Activated T-cell treated with anti-CD3 and anti-CD28 coated beads, Interleukin-2, amount 50 U/mL, for 4 hours (primary cell): ENCODE results near the gene WDR5. TPM values are rescaled to one million over a fixed set of nuclear protein-coding genes. Genes with fewer than 3 reads are reported as not detected.
"Not testable (repeated sequence)": the region's sequence is repeated elsewhere in the genome, so short reads cannot be mapped to it uniquely, and the experiment has no call there.

ENCODE experiments used
- ATAC-seq, 2 donors: fragments of 200-7000 bp; cut with Tn5 transposase; one replicate each; pipeline ENCODE4 v1.10.0; 2021
- DNase-seq: peaks from one replicate; pipeline ENCODE4 v3.0.0-alpha.2; 2020
- H3K27me3 Mint-ChIP-seq: one replicate; pipeline ENCODE4 v1.8.0; 2021; ENCODE audit warnings: low read depth, mixed read lengths
- H3K36me3 Mint-ChIP-seq: one replicate; pipeline ENCODE4 v1.8.0; 2022; ENCODE audit warnings: mixed read lengths; ENCODE audit not compliant: insufficient read depth
- H3K4me1 Mint-ChIP-seq: one replicate; pipeline ENCODE4 v1.8.0; 2021; ENCODE audit warnings: low read depth, mixed read lengths
- H3K4me3 Mint-ChIP-seq: one replicate; pipeline ENCODE4 v1.8.0; 2021; ENCODE audit warnings: mild to moderate bottlenecking, moderate library complexity, mixed read lengths
- H3K9me3 Mint-ChIP-seq: one replicate; pipeline ENCODE4 v1.8.0; 2021; ENCODE audit warnings: mixed read lengths
- total RNA-seq, 3 donors: library from RNA; stranded (reverse); gene quantifications; one replicate each; pipeline ENCODE4 v1.2.1, GENCODE V29; 2021

WDR5 gene
- total RNA-seq: 10 to 100 TPM; 67.7 to 84.6 (median 71.1) TPM

DNA sequence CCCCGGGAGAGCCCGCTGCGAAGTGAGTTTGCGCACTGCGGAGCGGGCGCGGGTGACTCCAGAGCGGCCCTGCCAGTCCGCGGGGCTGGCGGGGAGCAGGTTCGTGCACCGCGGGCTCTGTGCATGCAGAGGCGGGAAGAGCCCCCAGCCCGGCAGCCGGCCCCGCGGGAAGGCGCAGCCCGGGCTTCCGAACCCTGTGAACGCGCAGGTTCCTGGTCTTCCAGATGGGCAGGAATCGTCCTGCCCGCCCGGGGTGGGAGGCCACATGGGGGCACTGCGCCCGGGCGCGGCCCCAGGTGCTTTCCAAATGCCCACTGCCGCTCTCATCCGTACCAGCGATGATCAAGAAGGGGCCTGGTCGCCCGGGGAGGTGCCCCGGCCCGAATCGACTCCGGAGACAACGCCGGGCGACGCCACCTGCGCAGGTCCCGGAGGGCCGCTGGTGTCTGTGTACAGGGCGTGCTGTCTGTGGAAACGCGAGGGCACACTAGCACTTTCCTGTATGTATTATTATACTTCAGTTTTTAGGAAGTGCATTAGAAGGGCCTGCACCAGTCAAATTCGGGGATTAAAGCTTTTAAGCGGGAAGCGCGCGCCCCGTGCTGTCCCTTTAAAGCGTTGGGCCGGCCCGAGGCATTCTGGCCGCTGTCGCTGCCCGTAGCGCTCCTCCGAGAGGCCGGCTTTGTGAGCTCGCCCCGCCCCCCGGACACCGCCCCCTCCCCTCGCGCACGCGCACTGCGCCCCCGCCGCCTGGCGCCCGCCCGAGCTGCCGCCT is at the start of gene WDR5:
TSS of gene WDR5 (plus strand) at position 740 of the 775 bp plus-strand sequence. CDS start 3,796 bp downstream, outside the sequence.
- Mint-ChIP-seq H3K9me3 (no peaks in the 10 kb centered on the region), H3K27me3 (no peaks in the 10 kb centered on the region), H3K4me3 (peak within 1 kb of the TSS; percentile 95), H3K4me1 (peaks cover 38% of the 10 kb centered on the region), H3K36me3 (peaks cover 19% of the 10 kb centered on the region)
- DNase-seq: peak; percentile 89
- peak; percentile 73 to 78 for ATAC-seq

DNA sequence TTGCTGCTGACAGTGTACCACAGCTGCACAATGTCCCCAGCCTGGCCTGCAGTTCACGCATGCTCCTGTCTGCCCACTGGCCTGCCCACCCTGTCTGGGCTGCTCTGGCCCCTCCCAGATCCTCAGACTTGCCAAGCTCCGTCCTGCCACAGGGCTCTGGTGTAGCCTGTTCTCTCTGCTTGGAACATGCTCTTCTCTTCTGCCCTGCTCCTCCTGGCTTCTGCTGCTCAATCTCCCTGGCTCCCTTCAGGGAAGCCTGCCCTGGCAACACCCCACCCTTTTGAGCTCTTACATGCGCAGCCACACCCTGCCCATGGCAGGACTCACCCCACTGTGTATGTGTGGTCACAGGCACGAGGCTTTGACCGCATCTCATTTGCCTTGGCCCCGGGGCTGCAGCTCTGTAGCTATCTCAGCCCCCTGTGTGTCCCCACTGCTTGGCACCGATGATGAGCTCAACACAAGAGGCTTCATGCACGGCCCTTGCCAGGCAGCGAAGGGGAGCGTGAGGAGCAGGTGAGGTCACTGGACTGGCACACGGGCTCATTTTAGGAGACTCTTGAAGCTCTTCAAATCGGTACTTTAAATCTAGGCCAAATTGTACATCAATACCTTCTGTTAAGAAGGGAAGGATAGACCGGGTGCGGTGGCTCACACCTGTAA is 47.7 kb upstream of the WDR5 start:
- no peak for ATAC-seq
- Mint-ChIP-seq H3K9me3 (no peaks in the 10 kb centered on the region), H3K36me3 (no peaks in the 10 kb centered on the region), H3K4me1 (no peaks in the 10 kb centered on the region), H3K4me3 (no peak overlapping the region), H3K27me3 (peaks cover 4% of the 10 kb centered on the region)
- DNase-seq: no peak

DNA sequence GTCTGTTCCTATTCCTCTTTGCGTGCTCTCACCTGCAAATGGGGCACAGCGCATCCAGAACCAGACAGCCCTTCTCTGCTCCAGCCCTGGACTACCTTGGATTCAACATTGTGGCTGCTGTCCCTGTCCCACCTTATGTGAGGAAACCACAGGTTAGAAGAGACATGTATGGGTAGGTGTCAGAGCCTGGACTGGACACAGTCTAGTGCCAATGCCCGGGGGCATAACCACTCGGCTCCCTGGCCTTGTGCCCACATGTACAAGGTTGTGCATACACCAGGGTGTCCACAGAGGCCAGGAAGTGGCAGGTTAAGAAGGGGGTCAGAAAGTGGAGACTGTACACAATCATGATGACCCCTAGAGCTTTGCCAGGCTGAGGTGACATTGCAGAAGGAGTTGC is 45.9 kb upstream of the WDR5 start:
- Mint-ChIP-seq H3K4me3 (no peak overlapping the region), H3K4me1 (no peaks in the 10 kb centered on the region), H3K36me3 (no peaks in the 10 kb centered on the region), H3K9me3 (no peaks in the 10 kb centered on the region), H3K27me3 (peaks cover 7% of the 10 kb centered on the region)
- no peak for DNase-seq
- no peak for ATAC-seq

DNA sequence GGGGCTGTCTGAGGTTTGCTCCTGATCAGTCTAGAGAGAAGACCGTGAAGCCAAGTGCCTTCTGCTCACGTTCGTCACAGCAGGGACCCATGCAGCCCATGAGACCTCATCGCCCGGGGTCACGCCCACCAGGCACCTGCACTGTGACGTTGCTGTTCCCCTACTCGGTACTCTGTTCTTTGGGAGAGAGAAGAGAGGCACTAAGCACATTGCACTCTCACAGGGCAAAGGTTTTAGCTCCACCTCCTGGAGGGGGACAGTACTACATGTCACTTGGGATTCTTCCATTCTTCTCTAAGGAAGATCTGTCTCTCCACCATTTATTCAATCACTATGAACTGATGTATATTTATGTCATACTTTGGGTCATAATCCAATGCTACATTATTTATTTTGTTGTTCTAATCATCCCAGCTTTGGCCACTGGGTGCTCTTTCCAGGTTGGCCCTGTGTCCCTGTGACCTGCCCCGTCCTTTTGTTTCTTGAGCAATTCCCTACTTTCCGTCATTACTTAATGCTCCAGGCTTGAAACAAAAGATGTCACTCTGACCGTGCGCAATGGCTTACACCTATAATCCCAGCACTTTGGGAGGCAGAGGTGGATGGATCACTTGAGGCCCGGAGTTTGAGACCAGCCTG is 36.6 kb upstream of the WDR5 start:
- Mint-ChIP-seq H3K4me3 (no peak overlapping the region), H3K27me3 (peaks cover 16% of the 10 kb centered on the region), H3K9me3 (no peaks in the 10 kb centered on the region), H3K4me1 (peaks cover 4% of the 10 kb centered on the region), H3K36me3 (no peaks in the 10 kb centered on the region)
- DNase-seq: peak; percentile 52
- ATAC-seq: peak; percentile 66 to 71

DNA sequence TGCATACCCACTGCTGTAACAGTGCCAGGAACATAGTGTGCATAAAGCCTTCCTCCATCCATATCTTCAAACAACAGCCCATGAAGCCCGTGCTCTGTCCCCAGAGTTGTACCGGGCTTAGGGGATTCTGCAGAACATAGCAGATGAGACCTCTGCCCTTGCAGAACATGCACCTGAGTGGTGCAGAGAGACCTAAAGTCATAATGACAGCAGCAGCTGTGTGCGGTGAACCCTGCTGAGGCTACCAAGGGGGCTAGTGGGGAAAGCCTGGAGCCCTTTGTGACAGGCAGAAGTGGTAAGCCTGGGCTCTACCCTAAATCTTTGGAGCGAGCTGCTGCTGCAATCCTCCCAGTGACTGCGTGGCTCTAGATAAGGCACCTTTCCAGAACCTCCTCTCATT is 35.8 kb upstream of the WDR5 start:
- DNase-seq: no peak
- H3K36me3 Mint-ChIP-seq: no peaks in the 10 kb centered on the region
- H3K4me3 Mint-ChIP-seq: no peak overlapping the region
- peaks cover 4% of the 10 kb centered on the region for H3K4me1 Mint-ChIP-seq
- H3K27me3 Mint-ChIP-seq: peaks cover 19% of the 10 kb centered on the region
- H3K9me3 Mint-ChIP-seq: no peaks in the 10 kb centered on the region
- ATAC-seq: no peak

DNA sequence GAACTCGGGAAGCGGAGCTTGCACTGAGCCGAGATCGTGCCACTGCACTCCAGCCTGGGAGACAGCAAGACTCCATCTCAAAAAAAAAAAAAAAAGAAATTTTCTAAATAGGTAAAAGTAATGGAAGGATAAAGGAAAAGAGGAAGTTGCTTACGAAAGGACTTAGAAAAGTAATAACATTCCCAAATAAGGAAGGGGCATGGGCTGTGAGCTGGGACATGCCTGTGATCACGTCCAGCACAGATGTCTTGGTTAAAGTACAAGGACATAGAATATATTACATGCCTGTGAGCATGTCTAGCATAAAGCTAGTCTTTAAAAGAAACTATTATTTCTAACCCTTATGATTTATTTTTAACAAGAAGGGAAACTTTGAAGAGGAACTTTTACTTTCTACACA is 34.7 kb upstream of the WDR5 start:
- H3K27me3 Mint-ChIP-seq: peaks cover 22% of the 10 kb centered on the region
- H3K4me3 Mint-ChIP-seq, ATAC-seq, H3K9me3 Mint-ChIP-seq, H3K4me1 Mint-ChIP-seq, H3K36me3 Mint-ChIP-seq, DNase-seq: not testable (repeated sequence)

DNA sequence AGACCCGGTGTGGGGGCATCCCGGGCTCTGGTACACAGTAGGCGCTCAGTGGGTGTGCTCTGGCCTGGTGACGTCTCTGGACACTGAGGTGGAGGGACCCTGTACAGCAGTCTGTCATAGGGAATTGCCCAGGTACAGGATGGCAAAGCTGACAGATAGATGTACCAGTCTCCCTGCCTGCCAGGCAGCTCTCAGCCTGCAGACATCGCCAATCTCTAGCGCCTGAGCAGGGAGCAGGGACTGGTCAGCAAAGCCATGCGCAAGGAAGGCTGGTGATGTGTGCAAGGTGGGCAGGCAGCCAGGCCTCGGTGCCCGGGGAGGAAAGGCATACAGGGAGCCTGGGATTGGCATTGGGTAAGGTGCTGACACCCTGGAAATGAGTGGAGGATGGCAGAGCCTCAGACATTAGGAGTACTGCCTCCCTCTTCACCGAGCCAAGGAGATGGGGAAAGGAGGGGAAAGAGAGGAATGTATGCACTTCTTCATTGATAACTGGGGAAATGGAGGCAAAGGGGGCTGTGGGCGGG is 34.2 kb upstream of the WDR5 start:
- ATAC-seq (no peak), DNase-seq (no peak)
- Mint-ChIP-seq H3K36me3 (no peaks in the 10 kb centered on the region), H3K4me3 (no peak overlapping the region), H3K4me1 (peaks cover 4% of the 10 kb centered on the region), H3K27me3 (peaks cover 22% of the 10 kb centered on the region), H3K9me3 (no peaks in the 10 kb centered on the region)

DNA sequence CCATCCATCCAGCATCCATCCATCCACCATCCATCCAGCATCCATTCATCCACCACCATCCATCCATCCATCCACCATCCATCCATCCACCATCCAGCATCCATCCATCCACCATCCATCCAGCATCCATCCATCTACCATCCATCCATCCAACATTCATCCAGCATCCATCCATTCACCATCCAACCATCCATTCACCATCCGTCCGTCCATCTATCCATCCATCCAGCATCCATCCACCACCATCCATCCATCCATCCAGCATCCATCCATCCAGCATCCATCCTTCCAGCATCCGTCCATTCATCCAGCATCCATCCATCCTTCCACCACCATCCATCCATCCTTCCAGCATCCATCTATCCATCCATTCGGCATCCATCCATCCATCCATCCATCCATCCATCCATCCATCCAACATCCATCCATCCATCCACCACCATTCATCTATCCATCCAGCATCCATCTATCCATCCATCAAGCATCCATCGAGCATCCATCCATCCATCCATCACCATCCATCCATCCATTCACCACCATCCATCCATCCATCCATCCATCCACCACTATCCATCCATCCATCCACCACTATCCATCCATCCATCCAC is 32.4 kb upstream of the WDR5 start:
- Mint-ChIP-seq H3K36me3 (no peaks in the 10 kb centered on the region), H3K4me3 (no peak overlapping the region), H3K9me3 (no peaks in the 10 kb centered on the region), H3K27me3 (peaks cover 26% of the 10 kb centered on the region), H3K4me1 (peaks cover 4% of the 10 kb centered on the region)
- ATAC-seq: no peak
- no peak for DNase-seq

DNA sequence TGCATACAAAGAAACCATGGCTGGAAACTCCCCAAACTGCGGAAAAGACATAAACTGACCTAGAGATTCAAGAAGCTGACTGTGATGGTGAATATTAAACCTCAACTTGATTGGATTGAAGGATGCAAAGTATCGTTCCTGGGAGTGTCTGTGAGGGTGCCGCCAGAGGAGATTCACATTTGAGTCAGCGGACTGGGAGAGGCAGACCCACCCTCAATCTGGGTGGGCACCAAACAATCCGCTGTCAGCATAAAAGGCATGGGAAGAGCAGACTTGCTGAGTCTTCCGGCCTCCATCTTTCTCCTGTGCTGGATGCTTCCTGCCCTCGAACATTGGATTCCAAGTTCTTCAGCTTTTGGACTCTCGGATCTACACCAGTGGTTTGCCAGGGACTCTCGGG is 24.8 kb upstream of the WDR5 start:
- DNase-seq (no peak), ATAC-seq (no peak)
- peaks cover 4% of the 10 kb centered on the region for H3K27me3 Mint-ChIP-seq
- H3K4me3 Mint-ChIP-seq: no peak overlapping the region
- no peaks in the 10 kb centered on the region for H3K36me3 Mint-ChIP-seq
- no peaks in the 10 kb centered on the region for H3K9me3 Mint-ChIP-seq
- H3K4me1 Mint-ChIP-seq: no peaks in the 10 kb centered on the region

DNA sequence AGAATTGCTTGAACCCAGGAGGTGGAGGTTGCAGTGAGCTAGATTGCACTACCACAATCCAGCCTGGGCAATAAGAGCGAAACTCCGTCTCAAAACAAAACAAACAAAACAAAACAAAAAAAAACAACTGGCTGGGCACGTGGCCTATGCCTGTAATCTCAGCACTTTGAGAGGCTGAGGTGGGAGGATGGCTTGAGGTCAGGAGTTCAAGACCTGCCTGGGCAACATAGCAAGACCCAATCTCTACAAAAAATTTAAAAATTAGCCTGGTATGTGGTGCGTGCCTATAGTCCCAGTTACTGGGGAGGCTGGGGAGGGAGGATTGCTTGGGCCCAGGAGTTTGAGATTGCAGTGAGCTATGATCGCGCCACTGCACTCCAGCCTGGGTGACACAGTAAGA is 23.3 kb upstream of the WDR5 start:
- DNase-seq: no peak
- no peak for ATAC-seq
- no peaks in the 10 kb centered on the region for H3K27me3 Mint-ChIP-seq
- no peak overlapping the region for H3K4me3 Mint-ChIP-seq
- no peaks in the 10 kb centered on the region for H3K9me3 Mint-ChIP-seq
- H3K36me3 Mint-ChIP-seq: no peaks in the 10 kb centered on the region
- no peaks in the 10 kb centered on the region for H3K4me1 Mint-ChIP-seq

DNA sequence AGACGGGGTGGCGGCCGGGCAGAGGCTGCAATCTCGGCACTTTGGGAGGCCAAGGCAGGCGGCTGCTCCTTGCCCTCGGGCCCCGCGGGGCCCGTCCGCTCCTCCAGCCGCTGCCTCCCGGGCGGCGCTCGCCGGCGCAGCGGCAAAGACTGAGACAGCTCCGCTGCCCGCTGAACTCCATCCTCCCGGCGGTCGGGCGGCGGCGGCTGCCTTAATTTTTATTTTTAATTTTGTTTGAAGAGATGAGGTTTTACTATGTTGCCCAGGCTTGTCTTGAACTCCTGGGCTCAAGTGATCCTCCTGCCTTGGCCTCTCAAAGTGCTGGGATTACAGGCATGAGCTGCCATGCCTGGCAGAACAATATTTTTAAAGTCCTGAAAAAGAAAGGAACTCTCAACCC is 16.9 kb upstream of the WDR5 start:
- H3K4me1 Mint-ChIP-seq, H3K36me3 Mint-ChIP-seq: not testable (repeated sequence)

DNA sequence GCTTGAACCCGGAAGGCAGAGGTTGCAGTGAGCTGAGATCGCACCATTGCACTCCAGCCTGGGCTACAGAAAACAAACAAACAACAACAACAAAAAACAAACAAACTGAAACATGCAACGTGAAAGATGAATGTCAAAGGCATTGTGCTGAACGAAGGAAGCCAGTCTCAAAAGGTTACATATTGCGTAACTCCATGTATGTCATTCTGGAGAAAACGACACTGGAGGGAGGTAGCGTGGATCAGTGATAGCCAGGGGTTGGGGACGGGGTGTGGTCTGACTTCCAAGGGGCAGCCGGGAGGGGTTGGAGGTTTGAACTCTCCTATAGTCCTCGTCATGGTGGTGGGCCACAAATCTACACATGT is 12.1 kb upstream of the WDR5 start:
- ATAC-seq (no peak), DNase-seq (no peak)
- Mint-ChIP-seq H3K36me3 (no peaks in the 10 kb centered on the region), H3K4me3 (no peak overlapping the region), H3K27me3 (peaks cover 1% of the 10 kb centered on the region), H3K4me1 (no peaks in the 10 kb centered on the region), H3K9me3 (no peaks in the 10 kb centered on the region)

More for the DNA sequence above, 16.9 kb upstream of the WDR5 start:
- not testable (repeated sequence) for DNase-seq, H3K9me3 Mint-ChIP-seq, ATAC-seq, H3K27me3 Mint-ChIP-seq, H3K4me3 Mint-ChIP-seq

DNA sequence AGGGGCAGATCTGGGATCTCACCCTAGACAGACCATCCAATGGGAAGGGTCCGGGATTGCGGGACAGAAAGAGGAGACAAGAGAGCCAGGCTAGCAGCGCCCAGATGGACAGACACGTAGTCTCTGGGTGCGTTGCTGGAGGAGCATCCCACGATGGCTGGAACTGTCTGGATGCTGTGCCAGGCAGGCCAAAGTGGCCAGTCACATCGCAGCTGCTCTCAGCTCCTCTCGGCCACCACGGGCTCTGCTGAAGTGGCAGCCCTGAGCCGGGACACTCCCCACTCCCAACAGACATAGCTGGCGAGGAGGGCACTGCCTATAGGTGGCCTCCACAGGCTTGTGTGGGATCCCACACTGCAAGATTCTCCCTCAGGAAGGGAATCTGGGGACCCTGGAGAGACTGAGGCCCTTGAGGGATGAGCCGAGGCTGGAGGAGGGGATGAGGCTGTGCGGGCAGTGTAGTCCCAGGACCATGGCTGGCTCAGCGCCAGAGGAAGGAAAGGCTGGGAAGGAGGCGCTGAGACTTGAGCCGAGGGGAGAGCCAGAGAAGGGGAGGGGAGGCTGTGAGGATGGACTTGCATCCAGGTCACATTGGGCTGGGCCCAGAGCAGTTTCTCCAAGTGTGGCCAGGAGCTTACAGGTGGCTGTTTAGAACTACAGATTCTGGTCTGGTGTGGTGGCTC is 10.3 kb upstream of the WDR5 start:
- Mint-ChIP-seq H3K4me1 (no peaks in the 10 kb centered on the region), H3K4me3 (no peak overlapping the region), H3K9me3 (no peaks in the 10 kb centered on the region), H3K36me3 (no peaks in the 10 kb centered on the region), H3K27me3 (peaks cover 1% of the 10 kb centered on the region)
- ATAC-seq: no peak
- no peak for DNase-seq

DNA sequence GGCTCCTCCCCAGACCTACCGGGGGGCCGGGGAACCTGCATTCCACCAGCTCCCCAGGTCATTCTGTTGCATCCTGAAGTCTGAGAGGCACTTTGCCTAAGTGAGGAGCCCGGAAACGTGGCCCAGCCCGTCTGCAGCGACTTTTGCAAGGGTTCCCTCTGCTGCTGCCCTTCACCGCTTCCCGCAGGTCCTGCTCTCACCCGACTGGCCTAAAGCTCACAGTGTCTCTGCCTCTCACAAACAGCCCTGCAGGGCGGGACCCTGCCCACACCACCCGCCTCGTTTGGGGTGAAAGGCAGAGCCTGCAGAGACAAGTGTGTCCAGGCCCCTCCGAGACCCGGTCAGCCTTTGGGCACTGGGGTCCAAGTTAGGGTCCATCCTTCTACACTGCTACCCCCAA is 9.5 kb upstream of the WDR5 start:
- Mint-ChIP-seq H3K36me3 (no peaks in the 10 kb centered on the region), H3K27me3 (peaks cover 1% of the 10 kb centered on the region), H3K4me3 (no peak overlapping the region), H3K4me1 (no peaks in the 10 kb centered on the region), H3K9me3 (no peaks in the 10 kb centered on the region)
- no peak for ATAC-seq
- no peak for DNase-seq
